Activated CD8-positive, alpha-beta T cell treated with anti-CD3 and anti-CD28 coated beads for 36 hours (primary cell): ENCODE results near the gene SLC6A13. TPM values are rescaled to one million over a fixed set of nuclear protein-coding genes. Genes with fewer than 3 reads are reported as not detected.

Source experiments
- ATAC-seq: fragments of 200-7000 bp; cut with Tn5 transposase; one replicate; pipeline ENCODE4 v1.10.0; 2021; ENCODE audit warnings: mild to moderate bottlenecking, moderate library complexity
- CTCF ChIA-PET: fragments of 350-600 bp; sonication (Branson Sonifier 250); formaldehyde crosslinking; loops from one replicate; lab custom pipeline; 2021; ENCODE audit warnings: antibody characterized with exemption; lab: Charles Lee
- POLR2A ChIA-PET: fragments of 350-600 bp; sonication (Branson Sonifier 250); formaldehyde crosslinking; loops from one replicate; lab custom pipeline; 2021; ENCODE audit warnings: antibody characterized with exemption; lab: Charles Lee
- DNase-seq: peaks from one replicate; pipeline ENCODE4 v3.0.0-alpha.2; 2020
- H3K27ac Mint-ChIP-seq: one replicate; pipeline ENCODE4 v1.8.0; 2021; ENCODE audit warnings: mild to moderate bottlenecking, mixed read lengths
- H3K27me3 Mint-ChIP-seq: one replicate; pipeline ENCODE4 v1.8.0; 2021; ENCODE audit warnings: mixed read lengths
- H3K36me3 Mint-ChIP-seq: one replicate; pipeline ENCODE4 v1.8.0; 2021; ENCODE audit warnings: low read depth, mixed read lengths
- H3K4me1 Mint-ChIP-seq: one replicate; pipeline ENCODE4 v1.8.0; 2021; ENCODE audit warnings: low read depth, mixed read lengths
- H3K4me3 Mint-ChIP-seq: one replicate; pipeline ENCODE4 v1.8.0; 2021; ENCODE audit warnings: mild to moderate bottlenecking, moderate library complexity, mixed read lengths
- H3K9me3 Mint-ChIP-seq: one replicate; pipeline ENCODE4 v1.8.0; 2021; ENCODE audit warnings: mixed read lengths
- intact Hi-C: fragments of 100-400 bp; cut with micrococcal nuclease; formaldehyde crosslinking; loops from one replicate; pipeline ENCODE4 v1.10.0; 2022
- total RNA-seq, 2 experiments: library from RNA; stranded (reverse); gene quantifications; one replicate each; pipeline ENCODE4 v1.2.3, GENCODE V29; 2021
- TF ChIP-seq, protein P1 (sequence below): fragments of 200-600 bp; IDR thresholded peaks from one replicate; pipeline ENCODE4 v1.8.0; 2022; ENCODE audit warnings: antibody characterized with exemption, mild to moderate bottlenecking

Gene SLC6A13
- total RNA-seq, 2 experiments from 2014 or later: not detected

- no peak for ATAC-seq
- no peak overlapping the region for H3K4me3 Mint-ChIP-seq
- peaks cover 13% of the 10 kb centered on the region for H3K9me3 Mint-ChIP-seq
- H3K4me1 Mint-ChIP-seq: no peaks in the 10 kb centered on the region
- H3K36me3 Mint-ChIP-seq: peaks cover 4% of the 10 kb centered on the region
- TF ChIP-seq, protein P1, sequence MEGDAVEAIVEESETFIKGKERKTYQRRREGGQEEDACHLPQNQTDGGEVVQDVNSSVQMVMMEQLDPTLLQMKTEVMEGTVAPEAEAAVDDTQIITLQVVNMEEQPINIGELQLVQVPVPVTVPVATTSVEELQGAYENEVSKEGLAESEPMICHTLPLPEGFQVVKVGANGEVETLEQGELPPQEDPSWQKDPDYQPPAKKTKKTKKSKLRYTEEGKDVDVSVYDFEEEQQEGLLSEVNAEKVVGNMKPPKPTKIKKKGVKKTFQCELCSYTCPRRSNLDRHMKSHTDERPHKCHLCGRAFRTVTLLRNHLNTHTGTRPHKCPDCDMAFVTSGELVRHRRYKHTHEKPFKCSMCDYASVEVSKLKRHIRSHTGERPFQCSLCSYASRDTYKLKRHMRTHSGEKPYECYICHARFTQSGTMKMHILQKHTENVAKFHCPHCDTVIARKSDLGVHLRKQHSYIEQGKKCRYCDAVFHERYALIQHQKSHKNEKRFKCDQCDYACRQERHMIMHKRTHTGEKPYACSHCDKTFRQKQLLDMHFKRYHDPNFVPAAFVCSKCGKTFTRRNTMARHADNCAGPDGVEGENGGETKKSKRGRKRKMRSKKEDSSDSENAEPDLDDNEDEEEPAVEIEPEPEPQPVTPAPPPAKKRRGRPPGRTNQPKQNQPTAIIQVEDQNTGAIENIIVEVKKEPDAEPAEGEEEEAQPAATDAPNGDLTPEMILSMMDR: no peak
- POLR2A ChIA-PET: no interaction called here
- no peak for DNase-seq
- intact Hi-C loops: no loop called here
- CTCF ChIA-PET: interaction anchor here (1.0 to 1.6 kb wide), 2 partner anchors 28 to 137 kb away, joined by 3 read pairs; no protein-coding TSS in a partner anchor
- H3K27me3 Mint-ChIP-seq: peaks cover 1% of the 10 kb centered on the region
- no peak overlapping the region for H3K27ac Mint-ChIP-seq
These were observed 15.4 kb downstream of the SLC6A13 start for GRCh38 chr12:247271-247670.

- Mint-ChIP-seq H3K36me3 (peaks cover 4% of the 10 kb centered on the region), H3K4me3 (no peak overlapping the region), H3K27ac (no peak overlapping the region), H3K27me3 (peaks cover 3% of the 10 kb centered on the region), H3K9me3 (peaks cover 13% of the 10 kb centered on the region), H3K4me1 (no peaks in the 10 kb centered on the region)
- TF ChIP-seq, protein P1: no peak
- ChIA-PET POLR2A (no interaction called here), CTCF (no interaction called here)
- DNase-seq: no peak
- intact Hi-C loops: no loop called here
- no peak for ATAC-seq
These were observed 19.3 kb downstream of the SLC6A13 start for GRCh38 chr12:243381-243780.

DNA sequence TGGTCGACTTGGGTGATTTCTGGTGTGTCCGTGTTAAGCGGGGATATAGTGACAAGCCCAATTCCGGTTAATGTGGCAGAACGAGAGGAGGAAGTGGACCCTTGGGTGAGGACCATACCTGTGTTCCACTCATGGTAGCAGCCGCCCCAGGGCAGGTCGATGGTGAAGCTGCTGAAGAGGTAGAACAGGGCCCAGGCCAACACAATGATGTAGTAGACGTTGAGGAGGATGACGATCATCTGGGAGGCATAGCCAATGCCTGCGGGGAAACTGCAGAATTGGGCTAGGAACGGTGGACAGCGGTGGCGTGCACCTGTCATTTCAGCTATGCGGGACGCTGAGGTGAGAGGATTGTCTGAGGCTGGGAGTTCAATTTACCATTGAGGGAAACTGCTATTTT is 20.1 kb downstream of the SLC6A13 start:
- POLR2A ChIA-PET: no interaction called here
- CTCF ChIA-PET: no interaction called here
- peaks cover 3% of the 10 kb centered on the region for H3K27me3 Mint-ChIP-seq
- no peaks in the 10 kb centered on the region for H3K4me1 Mint-ChIP-seq
- intact Hi-C loops: no loop called here
- H3K27ac Mint-ChIP-seq: no peak overlapping the region
- H3K4me3 Mint-ChIP-seq: no peak overlapping the region
- TF ChIP-seq, protein P1: no peak
- ATAC-seq (no peak), DNase-seq (no peak)
- peaks cover 1% of the 10 kb centered on the region for H3K36me3 Mint-ChIP-seq
- H3K9me3 Mint-ChIP-seq: peaks cover 9% of the 10 kb centered on the region

DNA sequence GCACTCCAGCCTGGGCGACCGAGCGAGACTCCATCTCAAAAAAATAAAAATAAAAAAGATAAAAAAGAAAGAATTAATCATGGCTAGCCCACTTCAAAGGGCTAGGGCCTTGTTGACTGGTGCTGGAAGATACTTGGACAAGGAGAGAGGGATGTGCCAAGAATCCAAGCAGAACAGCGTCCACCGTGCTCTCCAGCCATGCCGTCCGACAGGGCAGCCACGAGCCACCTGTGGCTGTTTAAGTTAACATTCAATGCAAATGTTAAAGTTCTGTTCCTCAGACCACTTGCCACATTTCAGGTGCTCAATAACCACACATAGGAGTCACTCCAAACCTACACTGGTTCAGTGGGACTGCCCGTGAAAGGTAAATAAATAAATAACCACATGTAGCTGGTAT is 21.4 kb downstream of the SLC6A13 start:
- ChIA-PET CTCF (no interaction called here), POLR2A (no interaction called here)
- DNase-seq (no peak), ATAC-seq (no peak)
- TF ChIP-seq, protein P1: no peak
- intact Hi-C loops: no loop called here
- peaks cover 6% of the 10 kb centered on the region for H3K9me3 Mint-ChIP-seq
- H3K4me1 Mint-ChIP-seq: no peaks in the 10 kb centered on the region
- no peak overlapping the region for H3K4me3 Mint-ChIP-seq
- H3K27ac Mint-ChIP-seq: no peak overlapping the region
- no peaks in the 10 kb centered on the region for H3K36me3 Mint-ChIP-seq
- peaks cover 3% of the 10 kb centered on the region for H3K27me3 Mint-ChIP-seq

GRCh38 chr12:240566-240965 is 22.1 kb downstream of the SLC6A13 start:
- peaks cover 3% of the 10 kb centered on the region for H3K27me3 Mint-ChIP-seq
- CTCF ChIA-PET: no interaction called here
- no peaks in the 10 kb centered on the region for H3K36me3 Mint-ChIP-seq
- H3K27ac Mint-ChIP-seq: no peak overlapping the region
- no peaks in the 10 kb centered on the region for H3K4me1 Mint-ChIP-seq
- H3K9me3 Mint-ChIP-seq: peaks cover 12% of the 10 kb centered on the region
- ATAC-seq: no peak
- POLR2A ChIA-PET: no interaction called here
- no peak overlapping the region for H3K4me3 Mint-ChIP-seq
- TF ChIP-seq, protein P1: no peak
- no peak for DNase-seq
- intact Hi-C loops: no loop called here
